Testis (tissue), 3 donors: ENCODE results near the gene FRMPD4. TPM values are rescaled to one million over a fixed set of nuclear protein-coding genes. Genes with fewer than 3 reads are reported as not detected.

Source experiments
- DNase-seq: peaks from one replicate; pipeline ENCODE4 v3.0.0-alpha.2; 2019
- H3K27ac ChIP-seq, 2 donors: fragments of 200-600 bp; sonication (generic); one replicate each; pipeline ENCODE4 v1.5.1; 2019
- H3K27me3 ChIP-seq: fragments of 200-600 bp; sonication (generic); one replicate; pipeline ENCODE4 v1.5.1; 2019
- H3K36me3 ChIP-seq: fragments of 200-600 bp; sonication (generic); one replicate; pipeline ENCODE4 v1.5.1; 2017; ENCODE audit warnings: low read depth; ENCODE audit errors: missing control alignments
- H3K4me1 ChIP-seq: fragments of 200-600 bp; sonication (generic); one replicate; pipeline ENCODE4 v1.5.1; 2019
- H3K4me3 ChIP-seq, 2 donors: fragments of 200-600 bp; sonication (generic); one replicate each; pipeline ENCODE4 v1.5.1; 2017 to 2019
- H3K9me3 ChIP-seq: fragments of 200-600 bp; sonication (generic); one replicate; pipeline ENCODE4 v1.5.1; 2017
- POLR2A ChIP-seq: fragments of 450-650 bp; IDR thresholded peaks from one replicate; pipeline ENCODE4 v1.6.1; 2017; ENCODE audit warnings: antibody characterized with exemption, mild to moderate bottlenecking, moderate library complexity
- WGBS, 2 donors: methylation state at CpG; one replicate each; pipeline ENCODE4 v1.1.5; 2018; 5-methylcytosine and 5-hydroxymethylcytosine counted together
- intact Hi-C: fragments of 100-400 bp; cut with DNase I; formaldehyde crosslinking; loops from one replicate; pipeline ENCODE4 v1.15.1; 2023; ENCODE audit warnings: low total_unique reads
- polyA plus RNA-seq: library from polyadenylated mRNA; stranded (reverse); fragments of 350-450 nt; fragmentation: Illumina TruSeq; extraction: RNeasy Lipid Tissue Mini Kit (QIAGEN cat#74804); gene quantifications from one replicate; pipeline ENCODE4 v1.2.3, GENCODE V29; 2014; ENCODE audit warnings: low read depth, low replicate concordance; ENCODE audit not compliant: insufficient read depth
- total RNA-seq, 2 donors: library from RNA; depleted of rRNA; stranded (reverse); fragments of >200 nt; gene quantifications; one replicate each; pipeline ENCODE4 v1.2.3, GENCODE V29; 2016
- TF ChIP-seq, protein P1 (sequence below), 3 experiments: fragments of 450-650 bp in 2 of 3; fragments of 200-600 bp in 1 of 3; sonication (generic) in 1 of 3; IDR thresholded peaks; one replicate each; pipeline ENCODE4 v1.5.1; 2016 to 2019; ENCODE audit warnings: antibody characterized with exemption in 3 of 3, mild to moderate bottlenecking in 2 of 3, moderate library complexity in 1 of 3

The FRMPD4 gene
- total and polyA plus RNA-seq, 3 donors from 2014 or later, result 1.1 to 1.6 (median 1.3) TPM

DNA sequence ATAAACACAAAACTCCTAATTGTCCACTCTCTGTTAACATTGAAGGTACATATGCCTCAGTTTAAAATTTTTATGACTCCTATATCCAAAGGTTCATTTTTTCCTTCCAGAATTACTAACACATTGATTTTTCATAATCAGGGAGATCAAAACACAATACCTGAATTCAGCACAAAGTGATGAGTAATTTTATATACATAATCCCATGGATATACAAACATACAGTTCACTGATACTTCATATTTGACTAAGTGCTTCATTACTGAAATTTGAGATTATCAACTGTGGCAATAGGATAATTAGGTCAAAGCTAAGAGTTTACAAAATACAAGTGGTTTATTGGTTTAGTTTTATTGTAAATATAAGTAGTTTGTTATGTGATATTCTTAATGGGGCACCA lies 476.8 kb downstream of the FRMPD4 start:
- TF ChIP-seq, protein P1, sequence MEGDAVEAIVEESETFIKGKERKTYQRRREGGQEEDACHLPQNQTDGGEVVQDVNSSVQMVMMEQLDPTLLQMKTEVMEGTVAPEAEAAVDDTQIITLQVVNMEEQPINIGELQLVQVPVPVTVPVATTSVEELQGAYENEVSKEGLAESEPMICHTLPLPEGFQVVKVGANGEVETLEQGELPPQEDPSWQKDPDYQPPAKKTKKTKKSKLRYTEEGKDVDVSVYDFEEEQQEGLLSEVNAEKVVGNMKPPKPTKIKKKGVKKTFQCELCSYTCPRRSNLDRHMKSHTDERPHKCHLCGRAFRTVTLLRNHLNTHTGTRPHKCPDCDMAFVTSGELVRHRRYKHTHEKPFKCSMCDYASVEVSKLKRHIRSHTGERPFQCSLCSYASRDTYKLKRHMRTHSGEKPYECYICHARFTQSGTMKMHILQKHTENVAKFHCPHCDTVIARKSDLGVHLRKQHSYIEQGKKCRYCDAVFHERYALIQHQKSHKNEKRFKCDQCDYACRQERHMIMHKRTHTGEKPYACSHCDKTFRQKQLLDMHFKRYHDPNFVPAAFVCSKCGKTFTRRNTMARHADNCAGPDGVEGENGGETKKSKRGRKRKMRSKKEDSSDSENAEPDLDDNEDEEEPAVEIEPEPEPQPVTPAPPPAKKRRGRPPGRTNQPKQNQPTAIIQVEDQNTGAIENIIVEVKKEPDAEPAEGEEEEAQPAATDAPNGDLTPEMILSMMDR (IDR thresholded peaks at IDR 0.05), result no peak
- Histone ChIP-seq H3K9me3 (no peaks in the 10 kb centered on the region), H3K36me3 (no peaks in the 10 kb centered on the region), H3K27ac (no peak overlapping the region), H3K4me1 (no peaks in the 10 kb centered on the region), H3K27me3 (no peaks in the 10 kb centered on the region), H3K4me3 (no peak overlapping the region)
- no peak for DNase-seq
- intact Hi-C loops, result no loop called here

DNA sequence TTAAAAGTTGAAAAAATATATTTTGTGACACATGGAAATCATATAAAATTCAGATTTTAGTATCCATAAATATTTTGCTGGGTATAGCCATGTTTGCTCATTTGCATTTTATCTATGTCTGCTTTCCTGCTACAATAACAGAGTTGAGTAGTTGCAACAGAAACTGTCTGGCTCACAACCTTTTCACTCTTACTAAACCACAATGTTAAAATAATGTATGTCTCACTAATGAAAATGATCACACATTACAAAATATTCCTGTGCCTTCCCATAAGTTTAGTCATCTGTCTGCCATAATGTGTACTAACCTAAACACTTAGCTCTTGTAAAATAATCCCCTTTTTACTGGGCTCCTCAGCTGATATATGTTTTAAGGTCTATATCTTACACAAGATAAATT lies 479.0 kb downstream of the FRMPD4 start:
- H3K27me3 ChIP-seq, result no peaks in the 10 kb centered on the region
- no peak for DNase-seq
- H3K4me3 ChIP-seq, result no peak overlapping the region
- intact Hi-C loops, result no loop called here
- H3K9me3 ChIP-seq, result no peaks in the 10 kb centered on the region
- no peaks in the 10 kb centered on the region for H3K4me1 ChIP-seq
- H3K27ac ChIP-seq, result no peak overlapping the region
- no peaks in the 10 kb centered on the region for H3K36me3 ChIP-seq
- TF ChIP-seq, protein P1 (IDR thresholded peaks at IDR 0.05), result no peak
- no peak for TF ChIP-seq POLR2A

DNA sequence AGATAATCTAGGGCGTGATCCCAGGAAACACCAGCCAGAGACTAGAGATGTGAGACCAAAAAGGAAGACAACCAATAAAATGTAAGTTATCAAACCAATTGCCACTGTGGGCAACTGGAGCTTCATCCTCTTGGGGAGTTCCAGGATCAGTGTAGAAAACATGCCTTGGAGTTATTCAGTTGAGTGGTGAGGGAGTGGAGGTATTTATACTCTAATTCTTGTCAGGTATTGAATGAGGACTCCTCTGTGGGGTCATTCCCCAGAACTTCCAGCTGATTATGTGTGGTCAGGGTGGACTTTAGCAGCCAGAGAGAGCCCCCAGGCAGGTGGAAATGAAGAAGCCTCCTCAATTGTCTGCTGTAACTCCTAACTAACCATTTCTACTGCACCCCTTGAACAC lies 509.0 kb downstream of the FRMPD4 start:
- WGBS, 2 donors, result 92 to 100% methylated on average over 1 of the region's 1 CpG
- Histone ChIP-seq H3K4me1 (no peaks in the 10 kb centered on the region), H3K9me3 (no peaks in the 10 kb centered on the region), H3K27ac (no peak overlapping the region), H3K4me3 (no peak overlapping the region), H3K36me3 (no peaks in the 10 kb centered on the region), H3K27me3 (no peaks in the 10 kb centered on the region)
- DNase-seq, result no peak
- TF ChIP-seq POLR2A, result no peak
- TF ChIP-seq, protein P1 (IDR thresholded peaks at IDR 0.05), result no peak
- intact Hi-C loops, result no loop called here

DNA sequence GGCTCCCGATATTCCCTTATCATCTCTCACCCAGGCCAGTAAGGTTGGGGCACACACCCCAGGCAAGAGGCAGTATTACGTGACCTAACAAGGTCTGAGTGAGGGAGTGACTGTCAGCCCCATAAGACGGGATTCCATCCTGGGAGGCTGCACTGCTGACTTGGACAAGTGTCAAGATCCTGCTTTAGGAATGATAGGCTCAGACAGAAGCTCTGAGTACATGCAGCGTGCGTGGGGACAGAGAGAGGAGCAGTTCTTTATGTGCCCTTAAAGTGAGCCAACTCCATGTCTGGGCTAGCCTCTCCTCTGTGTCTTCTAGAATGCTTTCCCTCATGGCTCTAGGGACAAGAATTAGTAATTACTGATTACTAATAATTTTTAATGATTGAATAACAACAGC lies 510.7 kb downstream of the FRMPD4 start:
- WGBS, 2 donors, result 41 to 51% methylated on average over 4 to 5 of the region's 5 CpGs
- intact Hi-C loops, result no loop called here

DNA sequence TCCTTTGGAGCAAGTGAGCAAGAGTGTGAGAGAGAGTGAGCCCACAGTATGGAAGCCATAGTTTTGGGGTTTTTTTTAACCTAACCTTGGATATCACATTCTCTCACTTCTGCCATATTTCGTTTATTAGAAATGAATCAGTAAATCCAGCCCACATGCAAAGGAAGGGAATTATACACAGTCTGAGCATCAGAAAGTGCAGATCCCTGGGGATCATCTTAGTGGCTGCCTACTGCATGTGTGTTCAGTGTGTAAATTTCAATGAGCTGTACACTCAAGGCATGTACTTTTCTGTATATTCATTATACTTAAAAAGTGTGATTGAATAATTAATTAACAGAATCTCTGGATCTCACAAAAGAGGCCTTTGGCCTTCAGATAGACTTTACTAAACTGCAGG lies 519.2 kb downstream of the FRMPD4 start:
- no peaks in the 10 kb centered on the region for H3K4me1 ChIP-seq
- WGBS, 2 donors, result 94 to 100% methylated on average over 1 of the region's 1 CpG
- H3K4me3 ChIP-seq, result no peak overlapping the region
- no peak overlapping the region for H3K27ac ChIP-seq
- no peaks in the 10 kb centered on the region for H3K9me3 ChIP-seq
- TF ChIP-seq, protein P1 (IDR thresholded peaks at IDR 0.05), result no peak
- no peak for TF ChIP-seq POLR2A
- no peak for DNase-seq
- H3K27me3 ChIP-seq, result no peaks in the 10 kb centered on the region
- no peaks in the 10 kb centered on the region for H3K36me3 ChIP-seq
- intact Hi-C loops, result no loop called here

More for the DNA sequence above, 510.7 kb downstream of the FRMPD4 start:
- TF ChIP-seq POLR2A, result no peak
- TF ChIP-seq, protein P1 (IDR thresholded peaks at IDR 0.05), result no peak
- peak; percentile 13 for DNase-seq
- Histone ChIP-seq H3K9me3 (no peaks in the 10 kb centered on the region), H3K36me3 (no peaks in the 10 kb centered on the region), H3K4me3 (no peak overlapping the region), H3K27me3 (no peaks in the 10 kb centered on the region), H3K4me1 (no peaks in the 10 kb centered on the region), H3K27ac (no peak overlapping the region)
